Spleen (tissue), 7 donors: Measurements from ENCODE around the gene TTF2.

Experiments used
- CTCF ChIP-seq, 11 experiments: fragments of 200-600 bp in 7 of 11; fragments of 450-650 bp in 4 of 11; sonication (generic) in 4 of 11; IDR thresholded peaks in 8 of 11; conservative IDR thresholded peaks in 3 of 11; 1 replicate in 7 of 11; 2 replicates in 4 of 11; pipeline versions ENCODE4 v1.4.0 to v1.8.0; 2016 to 2021; ENCODE audit warnings: antibody characterized with exemption in 11 of 11, inconsistent platforms in 4 of 11, mild to moderate bottlenecking in 1 of 11
- POLR2A ChIP-seq, 3 donors: fragments of 450-650 bp; IDR thresholded peaks; one replicate each; pipeline ENCODE4 v1.5.1; 2017; ENCODE audit warnings: antibody characterized with exemption in 3 of 3, mild to moderate bottlenecking in 1 of 3
- donor health status: DM: no; HTN: no; CAD: no; lungs with moderate emphysema.
- donor health status: DM: no; HTN: no; CAD: no.
- donor health status: DM: no; HTN: no; CAD: no.

DNA sequence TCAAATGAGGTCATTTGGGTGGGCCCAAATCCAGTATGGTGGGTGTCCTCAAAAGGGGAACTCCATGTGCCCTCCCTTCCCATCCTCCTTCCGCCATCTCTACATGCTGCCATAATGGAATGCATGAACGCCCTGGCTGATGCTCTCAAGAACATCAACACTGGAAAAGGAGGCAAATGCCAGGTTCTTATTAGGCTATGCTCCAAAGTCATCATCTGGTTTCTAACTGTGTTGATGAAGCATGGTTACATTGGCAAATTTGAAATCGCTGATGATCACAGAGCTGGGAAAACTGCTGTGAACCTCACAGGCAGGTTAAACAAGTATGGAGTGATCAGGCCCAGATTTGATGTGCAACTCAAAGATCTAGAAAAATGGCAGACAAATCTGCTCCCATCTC lies 78.0 kb downstream of the TTF2 start:
- TF ChIP-seq CTCF (IDR thresholded peaks at IDR 0.05 in 8 of 11, conservative IDR thresholded peaks at IDR 0.05 in 3 of 11) (no peak), POLR2A (IDR thresholded peaks at IDR 0.05) (no peak)
